ENCODE data around the gene KIF26B. TPM values are rescaled to one million over a fixed set of nuclear protein-coding genes. Genes with fewer than 3 reads are reported as not detected.

Gene KIF26B
- total RNA-seq, 2 donors from 2014 or later: 0.78 to 4.6 TPM

GRCh38 chr1:245404527-245404926 lies 249.7 kb downstream of the KIF26B start:
- H3K4me1 ChIP-seq: no peaks in the 10 kb centered on the region
- no peak for TF ChIP-seq POLR2A (IDR thresholded peaks at IDR 0.05)
- TF ChIP-seq, protein P1, sequence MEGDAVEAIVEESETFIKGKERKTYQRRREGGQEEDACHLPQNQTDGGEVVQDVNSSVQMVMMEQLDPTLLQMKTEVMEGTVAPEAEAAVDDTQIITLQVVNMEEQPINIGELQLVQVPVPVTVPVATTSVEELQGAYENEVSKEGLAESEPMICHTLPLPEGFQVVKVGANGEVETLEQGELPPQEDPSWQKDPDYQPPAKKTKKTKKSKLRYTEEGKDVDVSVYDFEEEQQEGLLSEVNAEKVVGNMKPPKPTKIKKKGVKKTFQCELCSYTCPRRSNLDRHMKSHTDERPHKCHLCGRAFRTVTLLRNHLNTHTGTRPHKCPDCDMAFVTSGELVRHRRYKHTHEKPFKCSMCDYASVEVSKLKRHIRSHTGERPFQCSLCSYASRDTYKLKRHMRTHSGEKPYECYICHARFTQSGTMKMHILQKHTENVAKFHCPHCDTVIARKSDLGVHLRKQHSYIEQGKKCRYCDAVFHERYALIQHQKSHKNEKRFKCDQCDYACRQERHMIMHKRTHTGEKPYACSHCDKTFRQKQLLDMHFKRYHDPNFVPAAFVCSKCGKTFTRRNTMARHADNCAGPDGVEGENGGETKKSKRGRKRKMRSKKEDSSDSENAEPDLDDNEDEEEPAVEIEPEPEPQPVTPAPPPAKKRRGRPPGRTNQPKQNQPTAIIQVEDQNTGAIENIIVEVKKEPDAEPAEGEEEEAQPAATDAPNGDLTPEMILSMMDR (IDR thresholded peaks at IDR 0.05): no peak
- DNase-seq (no peak), ATAC-seq (no peak)
- H3K36me3 ChIP-seq (replicated peaks in 1 of 2; ENCODE audit: insufficient read depth in 1 of 2, low read depth in 2 of 2): no peaks in the 10 kb centered on the region
- 54 to 61% methylated on average over 1 of the region's 1 CpG for WGBS, 2 donors
- H3K4me3 ChIP-seq: no peak overlapping the region
- no peaks in the 10 kb centered on the region for H3K27me3 ChIP-seq
- no peaks in the 10 kb centered on the region for H3K9me3 ChIP-seq
- intact Hi-C loops (cut with DNase I): no loop called here
- H3K27ac ChIP-seq: no peak overlapping the region

- TF ChIP-seq, protein P1 (IDR thresholded peaks at IDR 0.05): no peak
- TF ChIP-seq POLR2A (IDR thresholded peaks at IDR 0.05): no peak
- Histone ChIP-seq H3K27me3 (no peaks in the 10 kb centered on the region), H3K4me3 (no peak overlapping the region), H3K36me3 (replicated peaks in 1 of 2; ENCODE audit: insufficient read depth in 1 of 2, low read depth in 2 of 2) (no peaks in the 10 kb centered on the region), H3K27ac (no peak overlapping the region), H3K4me1 (no peaks in the 10 kb centered on the region), H3K9me3 (no peaks in the 10 kb centered on the region)
- ATAC-seq: no peak
- 40 to 51% methylated on average over 4 of the region's 4 CpGs for WGBS, 2 donors
- intact Hi-C loops (cut with DNase I): no loop called here
- DNase-seq: no peak
These were observed 250.2 kb downstream of the KIF26B start for GRCh38 chr1:245404952-245405351.

DNA sequence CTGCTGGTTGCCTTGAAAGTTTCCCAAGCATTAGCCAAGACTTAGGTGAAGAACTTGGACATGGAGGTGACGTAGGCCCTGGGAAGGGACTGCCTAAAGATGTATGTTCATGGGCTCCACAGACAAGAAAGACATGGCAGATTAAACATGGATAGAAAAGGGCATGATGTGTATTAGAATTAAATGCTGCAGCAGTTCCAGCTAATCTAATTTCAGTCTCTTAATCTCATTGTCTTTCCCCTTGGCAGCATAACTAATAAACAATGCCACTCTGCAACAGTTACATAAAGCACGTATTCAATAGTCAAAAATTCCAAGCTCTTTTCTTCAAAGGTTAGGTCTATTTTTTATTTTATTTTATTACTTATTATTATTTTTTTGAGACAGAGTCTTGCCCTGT lies 251.6 kb downstream of the KIF26B start:
- no peak overlapping the region for H3K27ac ChIP-seq
- intact Hi-C loops (cut with DNase I): no loop called here
- ATAC-seq (no peak), DNase-seq (no peak)
- H3K36me3 ChIP-seq (replicated peaks in 1 of 2; ENCODE audit: insufficient read depth in 1 of 2, low read depth in 2 of 2): no peaks in the 10 kb centered on the region
- H3K4me3 ChIP-seq: no peak overlapping the region
- no peaks in the 10 kb centered on the region for H3K27me3 ChIP-seq
- no peak for TF ChIP-seq POLR2A (IDR thresholded peaks at IDR 0.05)
- TF ChIP-seq, protein P1 (IDR thresholded peaks at IDR 0.05): no peak
- no peaks in the 10 kb centered on the region for H3K4me1 ChIP-seq
- 90 to 96% methylated on average over 2 of the region's 2 CpGs for WGBS, 2 donors
- no peaks in the 10 kb centered on the region for H3K9me3 ChIP-seq

DNA sequence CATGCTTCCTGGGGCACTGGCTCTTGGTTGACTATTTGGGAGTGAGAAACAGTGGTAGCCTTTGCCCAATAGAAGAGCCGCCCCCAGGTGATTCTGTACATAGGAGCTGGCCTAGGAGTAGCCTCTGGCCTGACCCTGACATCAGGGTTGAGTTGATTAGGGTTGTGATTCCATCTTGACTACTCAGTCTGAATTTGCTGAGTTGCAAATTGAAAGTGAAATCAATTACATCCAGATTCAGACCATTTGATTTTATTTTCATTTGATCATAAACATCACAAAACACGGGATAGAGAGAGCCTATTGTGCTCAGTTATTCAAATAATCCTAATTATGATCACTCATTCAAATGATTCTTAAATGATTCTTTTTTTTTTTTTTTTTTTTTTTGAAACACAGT lies 253.2 kb downstream of the KIF26B start:
- Histone ChIP-seq H3K36me3 (replicated peaks in 1 of 2; ENCODE audit: insufficient read depth in 1 of 2, low read depth in 2 of 2) (no peaks in the 10 kb centered on the region), H3K27me3 (no peaks in the 10 kb centered on the region), H3K9me3 (no peaks in the 10 kb centered on the region), H3K27ac (no peak overlapping the region), H3K4me3 (no peak overlapping the region), H3K4me1 (no peaks in the 10 kb centered on the region)
- no peak for ATAC-seq
- TF ChIP-seq, protein P1 (IDR thresholded peaks at IDR 0.05): no peak
- TF ChIP-seq POLR2A (IDR thresholded peaks at IDR 0.05): no peak
- WGBS, 2 donors: 84 to 85% methylated on average over 1 to 2 of the region's 2 CpGs
- DNase-seq: no peak
- intact Hi-C loops (cut with DNase I): no loop called here

- no peak for ATAC-seq
- intact Hi-C loops (cut with DNase I): no loop called here
- WGBS, 2 donors: 59 to 63% methylated on average over 9 of the region's 9 CpGs
- Histone ChIP-seq H3K4me3 (no peak overlapping the region), H3K27ac (no peak overlapping the region), H3K27me3 (no peaks in the 10 kb centered on the region), H3K4me1 (no peaks in the 10 kb centered on the region), H3K9me3 (no peaks in the 10 kb centered on the region), H3K36me3 (replicated peaks in 1 of 2; ENCODE audit: insufficient read depth in 1 of 2, low read depth in 2 of 2) (no peaks in the 10 kb centered on the region)
- TF ChIP-seq POLR2A (IDR thresholded peaks at IDR 0.05): no peak
- TF ChIP-seq, protein P1 (IDR thresholded peaks at IDR 0.05): no peak
- no peak for DNase-seq
These were observed 254.8 kb downstream of the KIF26B start for GRCh38 chr1:245409341-245410195.

Data from body of pancreas (tissue), 4 donors.